ENCODE measurements around the gene INPP5A.

Gene INPP5A

GRCh38 chr10:132610071-132610701 lies 72.6 kb downstream of the INPP5A start:
- no peak for DNase-seq
- Histone ChIP-seq H3K4me3 (ENCODE audit: low read depth, low read length) (no peak overlapping the region), H3K27me3 (ENCODE audit: insufficient read depth, low read depth, severe bottlenecking) (no peaks in the 10 kb centered on the region), H3K9me3 (ENCODE audit: severe bottlenecking) (no peaks in the 10 kb centered on the region), H3K36me3 (no peaks in the 10 kb centered on the region), H3K27ac (no peak overlapping the region)
- no peak for TF ChIP-seq CTCF (IDR thresholded peaks at IDR 0.05; ENCODE audit: low read depth, low read length)

DNA sequence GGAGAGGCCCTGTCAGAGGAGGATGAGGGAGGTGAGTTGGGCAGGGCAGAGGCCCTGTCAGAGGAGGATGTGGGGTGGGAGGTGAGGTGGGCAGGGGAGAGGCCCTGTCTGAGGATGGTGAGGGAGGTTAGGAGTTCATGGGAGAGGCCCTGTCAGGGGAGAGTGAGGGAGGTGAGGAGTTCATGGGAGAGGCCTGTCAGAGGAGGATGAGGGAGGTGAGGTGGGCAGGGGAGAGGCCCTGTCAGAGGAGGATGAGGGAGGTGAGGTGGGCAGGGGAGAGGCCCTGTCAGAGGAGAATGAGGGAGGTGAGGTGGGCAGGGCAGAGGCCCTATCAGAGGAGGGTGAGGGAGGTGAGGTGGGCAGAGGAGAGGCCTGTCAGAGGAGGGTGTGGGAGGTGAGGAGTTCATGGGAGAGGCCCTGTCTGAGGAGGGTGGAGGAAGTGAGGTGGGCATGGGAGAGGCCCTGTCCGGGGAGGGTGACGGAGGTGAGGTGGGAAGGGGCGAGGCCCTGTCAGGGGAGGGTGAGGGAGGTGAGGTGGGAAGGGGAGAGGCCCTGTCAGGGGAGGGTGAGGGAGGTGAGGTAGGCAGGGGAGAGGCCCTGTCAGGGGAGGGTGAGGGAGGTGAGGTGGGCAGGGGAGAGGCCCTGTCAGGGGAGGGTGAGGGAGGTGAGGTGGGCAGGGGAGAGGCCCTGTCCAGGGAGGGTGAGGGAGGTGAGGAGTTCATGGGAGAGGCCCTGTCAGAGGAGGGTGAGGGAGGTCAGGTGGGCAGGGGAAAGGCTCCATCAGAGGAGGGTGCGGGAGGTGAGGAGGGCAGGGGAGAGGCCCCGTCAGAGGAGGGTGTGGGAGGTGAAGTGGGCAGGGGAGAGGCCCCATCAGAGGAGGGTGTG lies 73.7 kb downstream of the INPP5A start:
- Histone ChIP-seq H3K36me3 (no peaks in the 10 kb centered on the region), H3K27me3 (ENCODE audit: insufficient read depth, low read depth, severe bottlenecking) (no peaks in the 10 kb centered on the region), H3K4me3 (ENCODE audit: low read depth, low read length) (no peak overlapping the region), H3K27ac (no peak overlapping the region), H3K9me3 (ENCODE audit: severe bottlenecking) (no peaks in the 10 kb centered on the region)
- no peak for TF ChIP-seq CTCF (IDR thresholded peaks at IDR 0.05; ENCODE audit: low read depth, low read length)
- no peak for DNase-seq

GRCh38 chr10:132611986-132612385 lies 74.4 kb downstream of the INPP5A start:
- DNase-seq, result no peak
- no peak for TF ChIP-seq CTCF (IDR thresholded peaks at IDR 0.05; ENCODE audit: low read depth, low read length)

GRCh38 chr10:132612571-132613504 lies 75.3 kb downstream of the INPP5A start:
- Histone ChIP-seq H3K36me3 (no peaks in the 10 kb centered on the region), H3K27me3 (ENCODE audit: insufficient read depth, low read depth, severe bottlenecking) (no peaks in the 10 kb centered on the region), H3K4me3 (ENCODE audit: low read depth, low read length) (no peak overlapping the region), H3K27ac (no peak overlapping the region), H3K9me3 (ENCODE audit: severe bottlenecking) (no peaks in the 10 kb centered on the region)
- DNase-seq, result no peak
- no peak for TF ChIP-seq CTCF (IDR thresholded peaks at IDR 0.05; ENCODE audit: low read depth, low read length)

More at GRCh38 chr10:132611986-132612385, 74.4 kb downstream of the INPP5A start:
- no peak overlapping the region for H3K4me3 ChIP-seq (ENCODE audit: low read depth, low read length)
- no peaks in the 10 kb centered on the region for H3K27me3 ChIP-seq (ENCODE audit: insufficient read depth, low read depth, severe bottlenecking)
- no peaks in the 10 kb centered on the region for H3K9me3 ChIP-seq (ENCODE audit: severe bottlenecking)
- H3K36me3 ChIP-seq, result no peaks in the 10 kb centered on the region
- no peak overlapping the region for H3K27ac ChIP-seq

DNA sequence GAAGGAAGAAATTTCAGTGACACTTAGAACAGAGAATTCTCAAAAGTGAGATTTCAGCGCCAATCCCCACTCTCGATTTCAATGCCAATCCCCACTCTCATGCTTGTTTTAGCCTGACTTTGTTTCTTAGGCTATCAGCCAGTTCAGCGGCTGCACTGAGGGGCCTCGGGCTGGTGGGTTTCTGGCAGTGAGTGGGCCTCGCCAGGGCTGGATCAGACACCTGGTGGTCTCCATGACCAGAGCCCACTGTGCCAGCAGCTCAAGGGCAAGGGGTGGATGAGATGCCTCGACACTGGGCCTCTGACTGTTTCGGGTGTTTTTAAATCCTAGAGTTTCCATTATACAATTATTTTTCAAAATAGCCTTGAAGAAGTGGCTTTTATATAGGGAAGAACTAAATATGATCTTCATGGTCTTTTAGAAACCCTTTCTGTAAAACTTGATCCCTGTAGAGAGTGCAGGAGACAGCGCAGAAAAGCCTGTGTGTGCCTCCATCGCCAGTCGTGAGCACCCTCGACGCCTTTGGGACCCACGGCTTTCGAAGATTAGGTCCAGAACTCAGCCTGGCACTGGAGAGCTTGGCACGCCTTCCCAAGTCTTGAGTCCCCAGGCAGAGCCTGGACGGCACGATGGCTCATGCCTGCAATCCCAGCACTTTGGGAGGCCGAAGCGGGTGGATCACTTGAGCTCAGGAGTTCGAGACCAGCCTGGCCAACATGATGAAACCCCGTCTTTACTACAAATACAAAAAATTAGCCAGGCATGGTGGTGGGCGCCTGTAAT lies 76.2 kb downstream of the INPP5A start:
- TF ChIP-seq CTCF (IDR thresholded peaks at IDR 0.05; ENCODE audit: low read depth, low read length), result no peak

More for the DNA sequence above, 76.2 kb downstream of the INPP5A start:
- no peak for DNase-seq
- H3K36me3 ChIP-seq, result no peaks in the 10 kb centered on the region
- H3K9me3 ChIP-seq (ENCODE audit: severe bottlenecking), result no peaks in the 10 kb centered on the region
- H3K27me3 ChIP-seq (ENCODE audit: insufficient read depth, low read depth, severe bottlenecking), result no peaks in the 10 kb centered on the region
- no peak overlapping the region for H3K27ac ChIP-seq
- no peak overlapping the region for H3K4me3 ChIP-seq (ENCODE audit: low read depth, low read length)

All from WERI-Rb-1 (cell line).